ENCODE results near the gene RAPGEF1.
"Not testable (repeated sequence)": the region's sequence is repeated elsewhere in the genome, so short reads cannot be mapped to it uniquely, and the experiment has no call there.

RAPGEF1 gene

GRCh38 chr9:131690462-131690861 is 49.4 kb downstream of the RAPGEF1 start:
- DNase-seq (ENCODE audit: low read depth in 1 of 2, low spot score in 1 of 2) = no peak
- Histone ChIP-seq H3K4me3 (replicated peaks; ENCODE audit: insufficient read depth, low read length) (no peak overlapping the region), H3K27me3 (ENCODE audit: insufficient read depth, poor library complexity, severe bottlenecking) (no peaks in the 10 kb centered on the region), H3K27ac (replicated peaks) (no peak overlapping the region)
- TF ChIP-seq CTCF (IDR thresholded peaks at IDR 0.05; ENCODE audit: insufficient read depth, low read length) (no peak), POLR2AphosphoS5 (IDR thresholded peaks at IDR 0.05; ENCODE audit: low read depth) (no peak), GABPA (IDR thresholded peaks at IDR 0.05; ENCODE audit: low read depth) (no peak), SPI1 (IDR thresholded peaks at IDR 0.05; ENCODE audit: borderline replicate concordance, low read depth) (no peak), REST (IDR thresholded peaks at IDR 0.05; ENCODE audit: insufficient replicate concordance, low read depth) (no peak)

GRCh38 chr9:131688377-131688776 is 51.5 kb downstream of the RAPGEF1 start:
- Histone ChIP-seq H3K4me3 (replicated peaks; ENCODE audit: insufficient read depth, low read length) (no peak overlapping the region), H3K27ac (replicated peaks) (no peak overlapping the region), H3K27me3 (ENCODE audit: insufficient read depth, poor library complexity, severe bottlenecking) (no peaks in the 10 kb centered on the region)
- no peak for TF ChIP-seq REST (IDR thresholded peaks at IDR 0.05; ENCODE audit: insufficient replicate concordance, low read depth)
- TF ChIP-seq CTCF (IDR thresholded peaks at IDR 0.05; ENCODE audit: insufficient read depth, low read length) = no peak
- no peak for TF ChIP-seq POLR2AphosphoS5 (IDR thresholded peaks at IDR 0.05; ENCODE audit: low read depth)
- no peak for TF ChIP-seq SPI1 (IDR thresholded peaks at IDR 0.05; ENCODE audit: borderline replicate concordance, low read depth)
- no peak for TF ChIP-seq GABPA (IDR thresholded peaks at IDR 0.05; ENCODE audit: low read depth)
- no peak for DNase-seq (ENCODE audit: low read depth in 1 of 2, low spot score in 1 of 2)

- Histone ChIP-seq H3K4me3 (replicated peaks; ENCODE audit: insufficient read depth, low read length) (no peak overlapping the region), H3K27ac (replicated peaks) (no peak overlapping the region), H3K27me3 (ENCODE audit: insufficient read depth, poor library complexity, severe bottlenecking) (no peaks in the 10 kb centered on the region)
- no peak for TF ChIP-seq REST (IDR thresholded peaks at IDR 0.05; ENCODE audit: insufficient replicate concordance, low read depth)
- TF ChIP-seq CTCF (IDR thresholded peaks at IDR 0.05; ENCODE audit: insufficient read depth, low read length) = no peak
- no peak for TF ChIP-seq SPI1 (IDR thresholded peaks at IDR 0.05; ENCODE audit: borderline replicate concordance, low read depth)
- TF ChIP-seq GABPA (IDR thresholded peaks at IDR 0.05; ENCODE audit: low read depth) = no peak
- no peak for TF ChIP-seq POLR2AphosphoS5 (IDR thresholded peaks at IDR 0.05; ENCODE audit: low read depth)
- DNase-seq (ENCODE audit: low read depth in 1 of 2, low spot score in 1 of 2) = no peak
Measured at GRCh38 chr9:131685753-131686706, 53.8 kb downstream of the RAPGEF1 start.

- not testable (repeated sequence) for DNase-seq (ENCODE audit: low read depth in 1 of 2, low spot score in 1 of 2); H3K27ac ChIP-seq (replicated peaks); H3K27me3 ChIP-seq (ENCODE audit: insufficient read depth, poor library complexity, severe bottlenecking); H3K4me3 ChIP-seq (replicated peaks; ENCODE audit: insufficient read depth, low read length)
Measured at GRCh38 chr9:131683094-131683493, 56.8 kb downstream of the RAPGEF1 start.
